ENCODE measurements around the gene HNRNPUL1. TPM values are rescaled to one million over a fixed set of nuclear protein-coding genes. Genes with fewer than 3 reads are reported as not detected.

HNRNPUL1 gene
- total RNA-seq, 4 donors from 2014 or later, result 140 to 213 (median 188) TPM

DNA sequence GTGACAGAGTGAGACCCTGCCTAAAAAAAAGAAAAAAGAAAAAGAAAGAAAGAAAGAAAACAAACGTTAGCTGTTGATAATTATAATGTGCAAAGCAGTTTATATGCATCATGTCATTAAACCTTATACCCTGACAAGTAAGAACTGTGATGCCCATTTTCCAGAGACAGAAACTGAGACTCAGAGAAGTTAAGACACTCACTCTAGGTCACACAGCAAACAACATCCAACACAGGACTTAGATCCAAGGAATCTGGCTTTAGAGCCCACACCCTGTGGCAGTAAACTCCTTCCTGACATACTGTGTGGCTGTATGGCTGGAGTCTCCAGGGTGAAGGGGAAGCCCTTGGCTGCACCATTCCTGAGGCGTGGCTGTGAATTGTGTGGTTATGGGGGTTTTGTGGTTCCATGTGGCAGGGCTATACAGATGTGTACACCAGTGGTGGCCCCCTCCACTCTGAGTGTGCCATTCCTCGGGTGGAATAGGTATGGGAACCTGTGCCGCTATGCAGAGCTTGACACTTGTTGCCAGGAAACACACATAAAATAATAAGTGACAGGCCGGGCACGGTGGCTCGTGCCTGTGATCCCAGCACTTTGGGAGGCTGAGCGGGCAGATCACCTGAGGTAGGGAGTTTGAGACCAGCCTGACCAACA, 29.5 kb upstream of the HNRNPUL1 start:
- DNase-seq (ENCODE audit: low spot score in 2 of 2), result no peak
- H3K27ac ChIP-seq, result no peak overlapping the region
- no peak overlapping the region for H3K4me3 ChIP-seq
- no peaks in the 10 kb centered on the region for H3K9me3 ChIP-seq
- 89% methylated on average over 7 of the region's 8 CpGs for WGBS
- TF ChIP-seq EP300 (IDR thresholded peaks at IDR 0.05), result no peak
- H3K36me3 ChIP-seq, result peaks cover 38% of the 10 kb centered on the region
- no peaks in the 10 kb centered on the region for H3K27me3 ChIP-seq
- H3K4me1 ChIP-seq, result peaks cover 5% of the 10 kb centered on the region

- TF ChIP-seq POLR2AphosphoS5 (IDR thresholded peaks at IDR 0.05) (no peak), EP300 (IDR thresholded peaks at IDR 0.05) (no peak)
- TF ChIP-seq, protein P1, sequence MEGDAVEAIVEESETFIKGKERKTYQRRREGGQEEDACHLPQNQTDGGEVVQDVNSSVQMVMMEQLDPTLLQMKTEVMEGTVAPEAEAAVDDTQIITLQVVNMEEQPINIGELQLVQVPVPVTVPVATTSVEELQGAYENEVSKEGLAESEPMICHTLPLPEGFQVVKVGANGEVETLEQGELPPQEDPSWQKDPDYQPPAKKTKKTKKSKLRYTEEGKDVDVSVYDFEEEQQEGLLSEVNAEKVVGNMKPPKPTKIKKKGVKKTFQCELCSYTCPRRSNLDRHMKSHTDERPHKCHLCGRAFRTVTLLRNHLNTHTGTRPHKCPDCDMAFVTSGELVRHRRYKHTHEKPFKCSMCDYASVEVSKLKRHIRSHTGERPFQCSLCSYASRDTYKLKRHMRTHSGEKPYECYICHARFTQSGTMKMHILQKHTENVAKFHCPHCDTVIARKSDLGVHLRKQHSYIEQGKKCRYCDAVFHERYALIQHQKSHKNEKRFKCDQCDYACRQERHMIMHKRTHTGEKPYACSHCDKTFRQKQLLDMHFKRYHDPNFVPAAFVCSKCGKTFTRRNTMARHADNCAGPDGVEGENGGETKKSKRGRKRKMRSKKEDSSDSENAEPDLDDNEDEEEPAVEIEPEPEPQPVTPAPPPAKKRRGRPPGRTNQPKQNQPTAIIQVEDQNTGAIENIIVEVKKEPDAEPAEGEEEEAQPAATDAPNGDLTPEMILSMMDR (IDR thresholded peaks at IDR 0.05), result no peak
- Histone ChIP-seq H3K4me3 (no peak overlapping the region), H3K27ac (no peak overlapping the region), H3K27me3 (no peaks in the 10 kb centered on the region), H3K4me1 (peaks cover 5% of the 10 kb centered on the region), H3K36me3 (peaks cover 46% of the 10 kb centered on the region), H3K9me3 (no peaks in the 10 kb centered on the region)
- 91% methylated on average over 4 of the region's 4 CpGs for WGBS
- DNase-seq (ENCODE audit: low spot score in 2 of 2), result no peak
Measured at GRCh38 chr19:41235480-41235879, 28.7 kb upstream of the HNRNPUL1 start.

GRCh38 chr19:41238244-41238643, 25.9 kb upstream of the HNRNPUL1 start:
- H3K9me3 ChIP-seq, result no peaks in the 10 kb centered on the region
- no peaks in the 10 kb centered on the region for H3K27me3 ChIP-seq
- TF ChIP-seq, protein P1 (IDR thresholded peaks at IDR 0.05), result no peak
- TF ChIP-seq POLR2AphosphoS5 (IDR thresholded peaks at IDR 0.05) (no peak), POLR2A (IDR thresholded peaks at IDR 0.05) (no peak), EP300 (IDR thresholded peaks at IDR 0.05) (no peak)
- H3K36me3 ChIP-seq, result peaks cover 71% of the 10 kb centered on the region
- no peak overlapping the region for H3K27ac ChIP-seq
- no peak overlapping the region for H3K4me3 ChIP-seq
- WGBS, result 81% methylated on average over 9 of the region's 10 CpGs
- H3K4me1 ChIP-seq, result peaks cover 5% of the 10 kb centered on the region
- DNase-seq (ENCODE audit: low spot score in 2 of 2), result no peak

- no peak for DNase-seq (ENCODE audit: low spot score in 2 of 2)
- H3K27me3 ChIP-seq, result no peaks in the 10 kb centered on the region
- 43% methylated on average over 9 of the region's 9 CpGs for WGBS
- H3K4me1 ChIP-seq, result peaks cover 5% of the 10 kb centered on the region
- H3K9me3 ChIP-seq, result no peaks in the 10 kb centered on the region
- TF ChIP-seq, protein P1 (IDR thresholded peaks at IDR 0.05), result no peak
- TF ChIP-seq POLR2A (IDR thresholded peaks at IDR 0.05) (no peak), POLR2AphosphoS5 (IDR thresholded peaks at IDR 0.05) (no peak), EP300 (IDR thresholded peaks at IDR 0.05) (no peak)
- H3K36me3 ChIP-seq, result peaks cover 75% of the 10 kb centered on the region
- no peak overlapping the region for H3K27ac ChIP-seq
- no peak overlapping the region for H3K4me3 ChIP-seq
Measured at GRCh38 chr19:41239363-41239762, 24.8 kb upstream of the HNRNPUL1 start.

GRCh38 chr19:41239961-41240574, 24.1 kb upstream of the HNRNPUL1 start:
- Histone ChIP-seq H3K27me3 (no peaks in the 10 kb centered on the region), H3K9me3 (no peaks in the 10 kb centered on the region), H3K27ac (no peak overlapping the region), H3K4me3 (no peak overlapping the region), H3K36me3 (peaks cover 78% of the 10 kb centered on the region), H3K4me1 (peaks cover 5% of the 10 kb centered on the region)
- no peak for DNase-seq (ENCODE audit: low spot score in 2 of 2)
- TF ChIP-seq EP300 (IDR thresholded peaks at IDR 0.05), result no peak
- TF ChIP-seq, protein P1 (IDR thresholded peaks at IDR 0.05), result no peak
- TF ChIP-seq POLR2A (IDR thresholded peaks at IDR 0.05), result no peak
- no peak for TF ChIP-seq POLR2AphosphoS5 (IDR thresholded peaks at IDR 0.05)
- WGBS, result 66% methylated on average over 2 of the region's 2 CpGs

All from suprapubic skin (tissue), 4 donors.